ENCODE results near the gene DNM1. TPM values are rescaled to one million over a fixed set of nuclear protein-coding genes. Genes with fewer than 3 reads are reported as not detected.

DNM1 gene
- polyA plus RNA-seq, 1 of the 3 experiments (the other 2 are of a cell fraction), result 35.7 TPM

DNA sequence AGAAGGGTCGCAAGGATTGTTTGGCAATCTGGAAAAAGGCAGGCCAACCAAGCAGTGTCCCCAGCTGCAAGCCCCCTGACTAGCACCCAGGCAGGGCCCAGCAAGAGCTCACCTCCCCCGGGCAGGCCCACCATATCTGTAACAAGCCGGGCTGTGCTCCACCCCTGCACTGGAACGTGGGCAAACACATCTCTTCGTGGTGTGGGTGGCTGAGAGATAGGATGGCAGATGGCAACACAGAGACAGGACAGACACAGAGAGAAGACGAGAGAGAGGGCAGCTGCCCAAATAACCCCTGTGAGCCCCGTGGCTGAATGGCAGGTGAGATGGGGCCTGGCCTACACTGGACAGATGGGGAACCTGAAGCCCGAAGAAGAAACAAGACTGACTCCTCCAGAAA lies 33.7 kb upstream of the DNM1 start:
- Histone ChIP-seq H3K27me3 (ENCODE audit: insufficient read depth) (no peaks in the 10 kb centered on the region), H3K9me2 (no peaks in the 10 kb centered on the region), H3K79me2 (ENCODE audit: insufficient read depth) (no peaks in the 10 kb centered on the region; the same call in 1 of the 2 replicates), H3K4me1 (ENCODE audit: control insufficient read depth in 1 of 2, insufficient read depth in 2 of 2, low read depth in 1 of 2, low read length in 1 of 2) (no peaks in the 10 kb centered on the region; a peak in 1 of 4 replicates), H2AFZ (ENCODE audit: low read depth) (no peak overlapping the region), H3F3A (replicated peaks; ENCODE audit: insufficient read depth) (peaks cover 12% of the 10 kb centered on the region), H3K9ac (no peak overlapping the region), H3K4me3 (ENCODE audit: low read depth in 2 of 2, low read length in 1 of 2) (no peak overlapping the region), H3K36me3 (replicated peaks in 1 of 2; ENCODE audit: control insufficient read depth in 1 of 2, insufficient read depth in 2 of 2, low read length in 1 of 2) (peaks cover 16 to 47% of the 10 kb centered on the region in 2 experiments), H3K9me3 (no peaks in the 10 kb centered on the region), H3K27ac (ENCODE audit: low read depth in 2 of 2, low read length in 1 of 2) (no peak overlapping the region), H3K4me2 (no peak overlapping the region), H4K20me1 (ENCODE audit: insufficient read depth) (no peaks in the 10 kb centered on the region)
- ChIA-PET POLR2A (no interaction called here), CTCF (interaction anchor here (1.0 kb wide), 1 partner anchor 52 kb away, joined by 5 read pairs; no protein-coding TSS in a partner anchor)
- no peak for TF ChIP-seq NFIC (IDR thresholded peaks at IDR 0.05; ENCODE audit: borderline replicate concordance)
- no peak for TF ChIP-seq GATA2 (CRISPR knock-in tag; IDR thresholded peaks at IDR 0.05)
- TF ChIP-seq, protein P1, sequence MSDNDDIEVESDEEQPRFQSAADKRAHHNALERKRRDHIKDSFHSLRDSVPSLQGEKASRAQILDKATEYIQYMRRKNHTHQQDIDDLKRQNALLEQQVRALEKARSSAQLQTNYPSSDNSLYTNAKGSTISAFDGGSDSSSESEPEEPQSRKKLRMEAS (IDR thresholded peaks at IDR 0.05; ENCODE audit: low read depth), result no peak
- no peak for DNase-seq
- WGBS (ENCODE audit: low lambda C conversion rate), result 100% methylated on average over 8 of the region's 8 CpGs

DNA sequence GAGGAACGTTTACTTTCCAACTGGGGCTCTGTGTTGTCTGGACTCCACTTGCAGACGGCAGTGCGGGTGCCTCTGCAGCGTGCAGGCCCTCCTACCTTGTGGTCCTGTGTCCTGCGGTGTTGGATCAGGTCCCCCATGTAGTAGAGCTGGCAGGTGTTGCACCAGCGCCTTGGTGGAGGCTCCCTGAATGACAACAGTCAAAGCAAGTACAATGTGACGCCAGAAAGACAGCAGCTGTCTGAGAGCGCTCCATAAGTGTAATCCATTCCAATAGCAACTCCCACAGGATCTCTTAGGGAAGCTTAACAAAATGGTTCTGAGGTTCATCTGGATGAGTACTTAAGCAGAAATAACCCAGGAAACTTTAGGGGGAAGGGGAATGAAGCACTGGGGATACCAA lies 33.3 kb upstream of the DNM1 start:
- DNase-seq, result no peak
- Histone ChIP-seq H3F3A (replicated peaks; ENCODE audit: insufficient read depth) (peaks cover 15% of the 10 kb centered on the region), H3K9me3 (no peaks in the 10 kb centered on the region), H3K27me3 (ENCODE audit: insufficient read depth) (no peaks in the 10 kb centered on the region), H3K4me1 (ENCODE audit: control insufficient read depth in 1 of 2, insufficient read depth in 2 of 2, low read depth in 1 of 2, low read length in 1 of 2) (no peaks in the 10 kb centered on the region; a peak in 1 of 4 replicates), H3K4me2 (no peak overlapping the region), H3K9ac (no peak overlapping the region), H3K9me2 (no peaks in the 10 kb centered on the region), H3K36me3 (replicated peaks in 1 of 2; ENCODE audit: control insufficient read depth in 1 of 2, insufficient read depth in 2 of 2, low read length in 1 of 2) (peaks cover 18 to 47% of the 10 kb centered on the region in 2 experiments), H3K79me2 (ENCODE audit: insufficient read depth) (no peaks in the 10 kb centered on the region; the same call in 1 of the 2 replicates), H3K27ac (ENCODE audit: low read depth in 2 of 2, low read length in 1 of 2) (no peak overlapping the region), H4K20me1 (ENCODE audit: insufficient read depth) (no peaks in the 10 kb centered on the region), H2AFZ (ENCODE audit: low read depth) (no peak overlapping the region), H3K4me3 (ENCODE audit: low read depth in 2 of 2, low read length in 1 of 2) (no peak overlapping the region)
- 73% methylated on average over 4 of the region's 8 CpGs for WGBS (ENCODE audit: low lambda C conversion rate)
- TF ChIP-seq MEF2A (IDR thresholded peaks at IDR 0.05; ENCODE audit: borderline replicate concordance, low read depth) (no peak), RFX5 (IDR thresholded peaks at IDR 0.05; ENCODE audit: low read length) (no peak), NFIC (IDR thresholded peaks at IDR 0.05; ENCODE audit: borderline replicate concordance) (no peak), ELF1 (IDR thresholded peaks at IDR 0.05) (no peak), SIN3A (IDR thresholded peaks at IDR 0.05; ENCODE audit: borderline replicate concordance, low read depth, low read length) (no peak), TEAD4 (IDR thresholded peaks at IDR 0.05; ENCODE audit: borderline replicate concordance, insufficient read depth) (no peak)
- TF ChIP-seq, protein P2, sequence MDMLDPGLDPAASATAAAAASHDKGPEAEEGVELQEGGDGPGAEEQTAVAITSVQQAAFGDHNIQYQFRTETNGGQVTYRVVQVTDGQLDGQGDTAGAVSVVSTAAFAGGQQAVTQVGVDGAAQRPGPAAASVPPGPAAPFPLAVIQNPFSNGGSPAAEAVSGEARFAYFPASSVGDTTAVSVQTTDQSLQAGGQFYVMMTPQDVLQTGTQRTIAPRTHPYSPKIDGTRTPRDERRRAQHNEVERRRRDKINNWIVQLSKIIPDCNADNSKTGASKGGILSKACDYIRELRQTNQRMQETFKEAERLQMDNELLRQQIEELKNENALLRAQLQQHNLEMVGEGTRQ (IDR thresholded peaks at IDR 0.05; ENCODE audit: borderline replicate concordance, low read depth, low read length), result no peak
- ChIA-PET CTCF (interaction anchor here (1.0 kb wide), 1 partner anchor 52 kb away, joined by 5 read pairs; no protein-coding TSS in a partner anchor), POLR2A (no interaction called here)

DNA sequence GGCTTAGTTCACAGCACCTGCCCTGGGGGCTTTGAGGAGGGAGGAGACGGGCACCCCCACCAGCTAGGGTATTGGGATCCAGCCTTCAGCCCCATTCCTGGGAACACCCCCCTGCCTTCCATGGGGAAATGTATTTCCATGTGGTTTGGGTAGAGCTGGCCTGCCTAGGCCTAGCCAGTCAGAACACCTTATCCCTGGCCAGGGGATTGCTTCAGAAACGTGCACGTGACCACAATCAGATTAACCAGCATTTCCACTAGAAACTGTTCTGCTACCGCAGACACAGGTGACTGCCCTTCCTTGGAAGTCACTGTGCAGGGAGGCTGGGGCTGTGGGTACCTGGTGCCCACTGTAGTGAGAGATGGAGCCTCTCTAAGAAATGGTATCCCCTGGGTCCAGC lies 29.1 kb upstream of the DNM1 start:
- Histone ChIP-seq H3K36me3 (replicated peaks in 1 of 2; ENCODE audit: control insufficient read depth in 1 of 2, insufficient read depth in 2 of 2, low read length in 1 of 2) (peaks cover 24 to 47% of the 10 kb centered on the region in 2 experiments), H3K4me3 (ENCODE audit: low read depth in 2 of 2, low read length in 1 of 2) (no peak overlapping the region), H3K9me3 (no peaks in the 10 kb centered on the region), H3K79me2 (ENCODE audit: insufficient read depth) (no peaks in the 10 kb centered on the region; the same call in 1 of the 2 replicates), H3F3A (replicated peaks; ENCODE audit: insufficient read depth) (peaks cover 18% of the 10 kb centered on the region), H3K4me2 (no peak overlapping the region), H2AFZ (ENCODE audit: low read depth) (no peak overlapping the region), H3K27me3 (ENCODE audit: insufficient read depth) (no peaks in the 10 kb centered on the region), H3K27ac (ENCODE audit: low read depth in 2 of 2, low read length in 1 of 2) (peak overlapping the region in 1 of 2 experiments; percentile 31; a peak in 2 of 4 replicates), H3K4me1 (ENCODE audit: control insufficient read depth in 1 of 2, insufficient read depth in 2 of 2, low read depth in 1 of 2, low read length in 1 of 2) (peaks cover 3 to 5% of the 10 kb centered on the region in 2 experiments; a peak in 2 of 4 replicates), H3K9me2 (no peaks in the 10 kb centered on the region), H3K9ac (no peak overlapping the region), H4K20me1 (ENCODE audit: insufficient read depth) (no peaks in the 10 kb centered on the region)
- ChIA-PET POLR2A (interaction anchor here (1.2 kb wide), 1 partner anchor 14 kb away, joined by 3 read pairs; the partner anchor contains the start of gene BBLN), CTCF (interaction anchor here (1.1 to 3.7 kb wide), 3 partner anchors 13 to 67 kb away, joined by 3 to 18 read pairs (median 3); partner anchors contain the start of gene CIZ1)
- TF ChIP-seq NRF1 (IDR thresholded peaks at IDR 0.05; ENCODE audit: low read depth, low read length), result no peak
- no peak for TF ChIP-seq TEAD4 (IDR thresholded peaks at IDR 0.05; ENCODE audit: borderline replicate concordance, insufficient read depth)
- no peak for TF ChIP-seq FOXM1 (IDR thresholded peaks at IDR 0.05; ENCODE audit: low read depth)
- TF ChIP-seq, protein P3, sequence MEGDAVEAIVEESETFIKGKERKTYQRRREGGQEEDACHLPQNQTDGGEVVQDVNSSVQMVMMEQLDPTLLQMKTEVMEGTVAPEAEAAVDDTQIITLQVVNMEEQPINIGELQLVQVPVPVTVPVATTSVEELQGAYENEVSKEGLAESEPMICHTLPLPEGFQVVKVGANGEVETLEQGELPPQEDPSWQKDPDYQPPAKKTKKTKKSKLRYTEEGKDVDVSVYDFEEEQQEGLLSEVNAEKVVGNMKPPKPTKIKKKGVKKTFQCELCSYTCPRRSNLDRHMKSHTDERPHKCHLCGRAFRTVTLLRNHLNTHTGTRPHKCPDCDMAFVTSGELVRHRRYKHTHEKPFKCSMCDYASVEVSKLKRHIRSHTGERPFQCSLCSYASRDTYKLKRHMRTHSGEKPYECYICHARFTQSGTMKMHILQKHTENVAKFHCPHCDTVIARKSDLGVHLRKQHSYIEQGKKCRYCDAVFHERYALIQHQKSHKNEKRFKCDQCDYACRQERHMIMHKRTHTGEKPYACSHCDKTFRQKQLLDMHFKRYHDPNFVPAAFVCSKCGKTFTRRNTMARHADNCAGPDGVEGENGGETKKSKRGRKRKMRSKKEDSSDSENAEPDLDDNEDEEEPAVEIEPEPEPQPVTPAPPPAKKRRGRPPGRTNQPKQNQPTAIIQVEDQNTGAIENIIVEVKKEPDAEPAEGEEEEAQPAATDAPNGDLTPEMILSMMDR (IDR thresholded peaks at IDR 0.05), result no peak
- TF ChIP-seq, protein P4, sequence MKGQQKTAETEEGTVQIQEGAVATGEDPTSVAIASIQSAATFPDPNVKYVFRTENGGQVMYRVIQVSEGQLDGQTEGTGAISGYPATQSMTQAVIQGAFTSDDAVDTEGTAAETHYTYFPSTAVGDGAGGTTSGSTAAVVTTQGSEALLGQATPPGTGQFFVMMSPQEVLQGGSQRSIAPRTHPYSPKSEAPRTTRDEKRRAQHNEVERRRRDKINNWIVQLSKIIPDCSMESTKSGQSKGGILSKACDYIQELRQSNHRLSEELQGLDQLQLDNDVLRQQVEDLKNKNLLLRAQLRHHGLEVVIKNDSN (IDR thresholded peaks at IDR 0.05; ENCODE audit: borderline replicate concordance, low read depth), result no peak
- DNase-seq, result no peak
- 86% methylated on average over 4 of the region's 4 CpGs for WGBS (ENCODE audit: low lambda C conversion rate)

Measured in SK-N-SH (cell line).